Measurements from ENCODE around the gene TMPRSS11E.

Gene TMPRSS11E

DNA sequence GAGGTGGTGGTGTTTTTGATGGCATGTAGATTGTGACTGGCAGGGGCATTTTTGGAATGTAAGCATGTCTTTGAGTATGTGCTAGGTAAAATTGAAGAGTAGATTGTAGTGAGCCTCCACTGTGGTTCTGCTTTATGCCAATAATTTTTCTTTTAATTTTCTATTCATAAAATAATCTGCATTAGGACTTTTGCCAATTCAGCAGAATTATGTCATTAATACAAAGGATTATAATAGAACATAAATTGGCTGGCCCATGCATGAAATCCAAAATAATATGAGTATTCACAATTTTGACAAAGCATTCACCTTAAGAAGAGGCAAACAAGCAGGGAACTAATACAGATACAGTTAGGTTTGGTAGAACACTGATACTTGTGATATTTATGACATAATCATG, 14.9 kb upstream of the TMPRSS11E start:
- TF ChIP-seq, protein P1, sequence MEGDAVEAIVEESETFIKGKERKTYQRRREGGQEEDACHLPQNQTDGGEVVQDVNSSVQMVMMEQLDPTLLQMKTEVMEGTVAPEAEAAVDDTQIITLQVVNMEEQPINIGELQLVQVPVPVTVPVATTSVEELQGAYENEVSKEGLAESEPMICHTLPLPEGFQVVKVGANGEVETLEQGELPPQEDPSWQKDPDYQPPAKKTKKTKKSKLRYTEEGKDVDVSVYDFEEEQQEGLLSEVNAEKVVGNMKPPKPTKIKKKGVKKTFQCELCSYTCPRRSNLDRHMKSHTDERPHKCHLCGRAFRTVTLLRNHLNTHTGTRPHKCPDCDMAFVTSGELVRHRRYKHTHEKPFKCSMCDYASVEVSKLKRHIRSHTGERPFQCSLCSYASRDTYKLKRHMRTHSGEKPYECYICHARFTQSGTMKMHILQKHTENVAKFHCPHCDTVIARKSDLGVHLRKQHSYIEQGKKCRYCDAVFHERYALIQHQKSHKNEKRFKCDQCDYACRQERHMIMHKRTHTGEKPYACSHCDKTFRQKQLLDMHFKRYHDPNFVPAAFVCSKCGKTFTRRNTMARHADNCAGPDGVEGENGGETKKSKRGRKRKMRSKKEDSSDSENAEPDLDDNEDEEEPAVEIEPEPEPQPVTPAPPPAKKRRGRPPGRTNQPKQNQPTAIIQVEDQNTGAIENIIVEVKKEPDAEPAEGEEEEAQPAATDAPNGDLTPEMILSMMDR (IDR thresholded peaks at IDR 0.05) = no peak
- Mint-ChIP-seq H3K4me3 (no peak overlapping the region), H3K9me3 (no peaks in the 10 kb centered on the region), H3K36me3 (ENCODE audit: low read depth) (no peaks in the 10 kb centered on the region), H3K27me3 (ENCODE audit: low read depth, poor library complexity) (no peaks in the 10 kb centered on the region), H3K27ac (no peak overlapping the region), H3K4me1 (no peaks in the 10 kb centered on the region)
- DNase-seq = no peak

DNA sequence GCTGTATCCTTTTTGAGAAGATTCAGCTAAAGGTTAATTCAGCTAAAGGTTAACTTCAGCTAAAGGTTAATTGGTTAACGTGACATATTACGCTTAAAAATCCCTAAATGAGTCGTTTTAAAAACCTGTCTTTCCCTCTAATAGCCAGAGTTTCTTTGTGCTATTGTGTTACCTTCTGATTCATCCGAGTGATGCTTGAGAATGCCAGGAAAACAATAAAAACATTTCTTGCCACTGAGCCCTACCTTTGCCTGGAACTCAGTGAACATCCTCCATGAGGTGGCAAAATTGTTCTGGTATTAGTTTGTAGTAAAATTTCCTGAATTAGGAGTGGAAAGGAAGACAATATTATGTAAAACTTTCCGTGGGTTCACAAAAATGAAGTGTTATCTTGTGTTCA, 13.7 kb upstream of the TMPRSS11E start:
- H3K27me3 Mint-ChIP-seq (ENCODE audit: low read depth, poor library complexity) = no peaks in the 10 kb centered on the region

DNA sequence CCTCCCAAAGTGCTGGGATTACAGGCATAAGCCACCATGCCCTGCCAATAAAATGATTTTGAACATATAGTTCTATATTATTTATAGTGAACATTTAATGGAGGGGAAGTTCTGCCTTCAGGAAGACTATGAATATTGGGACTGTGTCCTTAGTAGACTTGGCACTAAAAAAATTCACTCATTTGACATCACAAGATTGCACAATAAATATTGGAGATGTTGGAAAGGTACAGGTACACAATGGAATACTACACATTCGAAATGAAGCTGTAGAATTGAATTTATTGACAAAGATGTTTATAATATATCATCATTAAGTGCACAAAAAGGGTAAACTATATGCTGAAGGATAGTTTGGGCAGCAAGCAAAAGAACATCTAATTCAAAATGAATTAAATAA, 13.0 kb upstream of the TMPRSS11E start:
- Mint-ChIP-seq H3K27ac (no peak overlapping the region), H3K4me3 (no peak overlapping the region)
- TF ChIP-seq, protein P1 (IDR thresholded peaks at IDR 0.05) = no peak

More for the DNA sequence above, 13.7 kb upstream of the TMPRSS11E start:
- Mint-ChIP-seq H3K9me3 (no peaks in the 10 kb centered on the region), H3K36me3 (ENCODE audit: low read depth) (no peaks in the 10 kb centered on the region), H3K4me3 (no peak overlapping the region), H3K4me1 (no peaks in the 10 kb centered on the region), H3K27ac (no peak overlapping the region)
- TF ChIP-seq, protein P1 (IDR thresholded peaks at IDR 0.05) = no peak
- DNase-seq = no peak

DNA sequence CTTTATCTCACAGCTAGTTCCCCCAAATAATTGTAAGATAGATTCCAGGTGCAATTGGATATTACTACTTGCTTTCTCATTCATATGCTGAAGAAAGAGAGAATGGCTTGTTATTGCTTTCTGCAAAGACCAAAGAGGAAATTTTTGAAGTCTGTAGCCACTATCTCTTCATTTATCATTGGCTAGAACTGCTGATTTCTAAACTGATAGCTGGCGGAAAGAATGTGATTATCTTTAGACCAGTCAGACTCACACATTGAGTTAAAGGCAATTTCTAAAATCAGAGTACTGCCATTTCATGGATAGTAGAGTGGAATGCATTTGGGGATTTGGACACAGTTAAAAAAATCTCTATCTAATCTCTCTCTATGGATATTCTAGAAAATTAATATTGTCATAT, 12.4 kb upstream of the TMPRSS11E start:
- H3K27ac Mint-ChIP-seq = no peak overlapping the region
- TF ChIP-seq, protein P1 (IDR thresholded peaks at IDR 0.05) = no peak
- H3K4me1 Mint-ChIP-seq = no peaks in the 10 kb centered on the region
- H3K9me3 Mint-ChIP-seq = no peaks in the 10 kb centered on the region
- DNase-seq = no peak
- H3K4me3 Mint-ChIP-seq = no peak overlapping the region
- H3K27me3 Mint-ChIP-seq (ENCODE audit: low read depth, poor library complexity) = no peaks in the 10 kb centered on the region
- no peaks in the 10 kb centered on the region for H3K36me3 Mint-ChIP-seq (ENCODE audit: low read depth)

More for the DNA sequence above, 13.0 kb upstream of the TMPRSS11E start:
- no peaks in the 10 kb centered on the region for H3K4me1 Mint-ChIP-seq
- no peaks in the 10 kb centered on the region for H3K27me3 Mint-ChIP-seq (ENCODE audit: low read depth, poor library complexity)
- no peak for DNase-seq
- H3K36me3 Mint-ChIP-seq (ENCODE audit: low read depth) = no peaks in the 10 kb centered on the region
- H3K9me3 Mint-ChIP-seq = no peaks in the 10 kb centered on the region

DNA sequence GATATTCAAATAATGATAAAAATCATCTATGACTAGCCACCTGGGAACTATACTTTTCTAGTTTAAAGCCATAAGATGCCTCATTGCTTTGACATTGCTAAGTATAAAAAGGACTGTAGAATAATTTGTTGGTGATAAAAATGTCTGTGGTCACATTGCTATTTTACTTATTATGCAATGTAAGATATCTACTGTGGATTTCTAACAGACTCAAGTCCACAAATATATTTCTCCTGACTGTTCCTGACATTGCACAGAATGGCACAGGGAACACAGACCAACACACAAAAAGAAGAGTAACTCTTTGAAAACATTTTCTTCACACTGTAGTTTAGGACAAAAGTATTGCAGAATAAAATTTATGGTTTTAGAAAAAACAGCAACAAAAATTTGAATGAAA, 2.2 kb upstream of the TMPRSS11E start:
- H3K36me3 Mint-ChIP-seq (ENCODE audit: low read depth) = no peaks in the 10 kb centered on the region
- TF ChIP-seq, protein P1 (IDR thresholded peaks at IDR 0.05) = no peak
- DNase-seq = no peak
- no peak overlapping the region for H3K27ac Mint-ChIP-seq
- no peak overlapping the region for H3K4me3 Mint-ChIP-seq
- no peaks in the 10 kb centered on the region for H3K9me3 Mint-ChIP-seq
- H3K4me1 Mint-ChIP-seq = no peaks in the 10 kb centered on the region
- H3K27me3 Mint-ChIP-seq (ENCODE audit: low read depth, poor library complexity) = no peaks in the 10 kb centered on the region
